BE2C (cell line): Measurements from ENCODE around the gene ARHGEF12.

ENCODE experiments used
- DNase-seq: peaks from one replicate; pipeline ENCODE4 v3.0.0-alpha.2; 2020
- H3K27me3 ChIP-seq: fragments of 250-450 bp; sonication (Bioruptor Pico); 2 replicates; pipeline ENCODE4 v1.5.1; 2020; ENCODE audit warnings: mild to moderate bottlenecking
- H3K36me3 ChIP-seq: fragments of 250-450 bp; sonication (Bioruptor Pico); 2 replicates; pipeline ENCODE4 v1.5.1; 2020; ENCODE audit warnings: mild to moderate bottlenecking
- H3K4me1 ChIP-seq: fragments of 250-450 bp; sonication (Bioruptor Pico); 2 replicates; pipeline ENCODE4 v1.5.1; 2020
- H3K4me3 ChIP-seq: 2 replicates; pipeline ENCODE4 v1.5.1; 2011; ENCODE audit warnings: low read depth, low read length
- H3K9me3 ChIP-seq: fragments of 250-450 bp; sonication (Bioruptor Pico); 2 replicates; pipeline ENCODE4 v1.5.1; 2020
- TF ChIP-seq, protein P1 (sequence below): IDR thresholded peaks from 2 replicates; pipeline ENCODE4 v1.5.1; 2012; ENCODE audit warnings: mild to moderate bottlenecking, low read depth, low read length

Gene ARHGEF12

DNA sequence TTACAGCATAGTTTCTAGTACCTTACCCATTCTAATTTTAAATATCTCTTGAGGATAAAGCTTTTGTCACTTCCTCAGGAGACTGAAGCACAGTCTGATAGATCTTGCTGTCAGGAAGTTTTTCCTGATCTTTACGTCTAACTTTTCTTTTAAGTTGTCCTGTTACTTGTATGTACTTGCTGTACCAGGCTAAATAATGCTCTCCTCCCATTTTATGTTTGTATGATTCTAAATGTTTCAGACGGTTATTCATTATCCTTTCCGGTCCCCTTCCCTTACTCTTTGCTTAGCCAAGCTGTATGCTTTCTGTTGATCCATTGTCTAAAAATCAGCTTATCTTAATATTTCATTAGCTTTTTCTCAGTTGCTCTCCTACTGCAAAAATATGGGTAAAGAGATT, 6.0 kb downstream of the ARHGEF12 start:
- Histone ChIP-seq H3K36me3 (no peaks in the 10 kb centered on the region), H3K9me3 (no peaks in the 10 kb centered on the region), H3K4me1 (peaks cover 11% of the 10 kb centered on the region), H3K27me3 (no peaks in the 10 kb centered on the region), H3K4me3 (no peak overlapping the region)
- TF ChIP-seq, protein P1, sequence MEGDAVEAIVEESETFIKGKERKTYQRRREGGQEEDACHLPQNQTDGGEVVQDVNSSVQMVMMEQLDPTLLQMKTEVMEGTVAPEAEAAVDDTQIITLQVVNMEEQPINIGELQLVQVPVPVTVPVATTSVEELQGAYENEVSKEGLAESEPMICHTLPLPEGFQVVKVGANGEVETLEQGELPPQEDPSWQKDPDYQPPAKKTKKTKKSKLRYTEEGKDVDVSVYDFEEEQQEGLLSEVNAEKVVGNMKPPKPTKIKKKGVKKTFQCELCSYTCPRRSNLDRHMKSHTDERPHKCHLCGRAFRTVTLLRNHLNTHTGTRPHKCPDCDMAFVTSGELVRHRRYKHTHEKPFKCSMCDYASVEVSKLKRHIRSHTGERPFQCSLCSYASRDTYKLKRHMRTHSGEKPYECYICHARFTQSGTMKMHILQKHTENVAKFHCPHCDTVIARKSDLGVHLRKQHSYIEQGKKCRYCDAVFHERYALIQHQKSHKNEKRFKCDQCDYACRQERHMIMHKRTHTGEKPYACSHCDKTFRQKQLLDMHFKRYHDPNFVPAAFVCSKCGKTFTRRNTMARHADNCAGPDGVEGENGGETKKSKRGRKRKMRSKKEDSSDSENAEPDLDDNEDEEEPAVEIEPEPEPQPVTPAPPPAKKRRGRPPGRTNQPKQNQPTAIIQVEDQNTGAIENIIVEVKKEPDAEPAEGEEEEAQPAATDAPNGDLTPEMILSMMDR, result no peak
- no peak for DNase-seq

DNA sequence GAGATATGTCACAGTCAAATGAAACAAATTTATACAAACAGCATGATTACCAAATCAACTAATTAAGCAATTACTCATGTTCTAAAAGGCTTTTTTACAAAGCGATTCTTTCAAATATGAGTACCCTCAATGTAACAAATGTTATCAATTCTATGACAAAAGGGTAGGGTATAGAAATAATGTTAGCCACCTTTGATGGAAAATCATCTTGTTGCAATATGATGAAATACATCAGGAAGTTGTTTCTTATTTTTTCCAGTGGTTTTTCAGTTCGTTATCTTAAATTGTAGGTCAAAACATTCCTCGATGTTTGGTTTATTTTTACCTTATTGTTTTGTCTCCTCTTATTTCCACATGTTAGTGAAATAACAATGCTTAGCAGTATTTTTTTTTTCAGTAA, 6.5 kb downstream of the ARHGEF12 start:
- no peak for DNase-seq
- H3K27me3 ChIP-seq, result no peaks in the 10 kb centered on the region
- no peaks in the 10 kb centered on the region for H3K36me3 ChIP-seq
- no peaks in the 10 kb centered on the region for H3K9me3 ChIP-seq
- H3K4me3 ChIP-seq, result no peak overlapping the region
- peaks cover 15% of the 10 kb centered on the region for H3K4me1 ChIP-seq
- TF ChIP-seq, protein P1, result no peak

DNA sequence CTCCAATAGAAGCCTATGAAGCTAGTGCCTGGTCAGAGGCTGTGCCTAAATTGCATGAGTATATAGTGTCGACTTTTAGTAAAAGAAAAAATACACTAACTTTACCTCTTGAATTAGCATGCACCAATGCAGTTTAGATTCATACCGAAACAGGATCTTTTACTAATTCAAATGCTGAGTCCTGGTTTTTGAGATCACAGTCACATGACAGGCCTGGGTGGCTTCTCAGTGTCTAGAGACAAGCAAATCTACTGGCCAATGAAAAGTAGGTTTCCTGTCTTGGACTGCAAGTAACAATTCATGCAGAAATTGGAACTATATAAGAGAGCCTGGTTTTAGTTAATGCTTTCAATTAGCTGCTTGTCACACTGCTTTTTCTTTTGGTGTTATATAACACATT, 7.2 kb downstream of the ARHGEF12 start:
- Histone ChIP-seq H3K4me3 (no peak overlapping the region), H3K36me3 (no peaks in the 10 kb centered on the region), H3K4me1 (peaks cover 15% of the 10 kb centered on the region), H3K9me3 (no peaks in the 10 kb centered on the region), H3K27me3 (no peaks in the 10 kb centered on the region)
- TF ChIP-seq, protein P1, result no peak
- DNase-seq, result no peak

DNA sequence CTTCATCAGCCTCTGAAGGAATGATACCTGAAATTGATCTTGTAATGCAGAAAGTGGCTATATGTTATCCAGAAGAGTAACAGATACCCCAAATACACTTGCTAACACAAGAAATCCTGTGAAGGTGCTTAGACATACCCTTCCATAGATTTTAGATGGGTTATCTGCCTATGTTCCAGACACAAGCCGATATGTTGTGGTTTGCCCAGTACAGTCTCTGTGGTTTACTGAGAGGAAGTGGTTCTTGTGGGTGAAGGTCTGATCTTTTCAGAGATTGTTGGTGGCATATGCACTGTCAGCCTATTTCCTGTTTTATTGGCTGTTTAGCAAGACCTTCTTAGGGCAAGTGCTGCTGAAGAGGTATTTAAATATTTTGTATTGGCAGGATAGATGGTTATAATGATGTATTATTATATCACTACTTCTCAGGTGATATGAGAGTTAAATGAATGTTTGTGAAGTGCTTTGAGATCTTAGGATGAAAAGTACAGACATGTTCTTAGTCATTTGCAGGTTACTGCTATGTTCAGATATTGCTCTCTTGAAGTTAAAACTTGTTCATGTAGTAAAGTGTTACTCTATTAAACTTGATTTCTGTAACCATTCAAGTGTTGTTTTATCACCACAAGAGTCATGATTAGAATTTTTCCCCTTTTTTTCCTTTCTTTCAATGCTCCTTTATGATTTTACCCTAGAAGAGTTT, 8.2 kb downstream of the ARHGEF12 start:
- Histone ChIP-seq H3K9me3 (no peaks in the 10 kb centered on the region), H3K36me3 (no peaks in the 10 kb centered on the region), H3K4me1 (peaks cover 15% of the 10 kb centered on the region), H3K27me3 (no peaks in the 10 kb centered on the region), H3K4me3 (no peak overlapping the region)
- no peak for DNase-seq
- TF ChIP-seq, protein P1, result no peak

DNA sequence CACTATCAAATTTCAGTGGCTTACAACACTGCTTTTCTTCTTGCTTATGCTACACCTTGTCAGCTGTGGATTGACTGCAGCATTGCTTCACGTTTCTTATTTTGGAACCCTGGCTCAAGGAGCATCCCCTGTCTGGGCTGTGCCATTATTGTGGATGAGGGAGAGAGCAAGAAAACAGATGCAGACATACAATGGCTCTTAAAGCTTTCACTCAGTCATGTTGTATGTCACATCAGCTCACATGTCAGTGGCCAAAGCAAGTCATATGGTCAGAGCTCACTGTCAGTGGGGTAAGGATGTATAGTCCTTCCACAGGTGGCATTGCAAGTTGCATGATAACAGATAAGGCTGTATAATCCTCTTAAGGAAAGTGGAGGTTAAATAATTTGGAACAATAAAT, 10.0 kb downstream of the ARHGEF12 start:
- Histone ChIP-seq H3K27me3 (no peaks in the 10 kb centered on the region), H3K4me1 (peaks cover 9% of the 10 kb centered on the region), H3K36me3 (no peaks in the 10 kb centered on the region), H3K9me3 (no peaks in the 10 kb centered on the region), H3K4me3 (no peak overlapping the region)
- TF ChIP-seq, protein P1, result no peak
- no peak for DNase-seq

DNA sequence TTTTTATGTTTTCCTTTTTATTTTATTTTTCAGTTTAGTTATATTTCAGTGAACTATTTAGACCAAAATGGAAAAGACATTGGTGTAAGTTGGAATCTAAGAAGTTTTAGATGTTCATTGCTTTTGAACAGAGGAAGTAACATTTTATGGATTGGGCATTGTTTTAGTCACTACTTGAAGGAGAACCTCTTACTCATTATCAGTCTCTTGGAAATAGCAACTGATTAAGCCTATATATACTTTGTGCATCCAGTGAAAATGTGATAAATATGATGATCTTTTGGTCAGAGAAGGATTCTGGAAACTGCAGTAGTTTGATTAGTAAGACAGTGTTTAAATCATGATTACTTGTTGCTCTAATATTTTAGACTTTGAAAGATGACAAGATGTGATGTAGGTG, 14.4 kb downstream of the ARHGEF12 start:
- peaks cover 9% of the 10 kb centered on the region for H3K4me1 ChIP-seq
- TF ChIP-seq, protein P1, result no peak
- no peak for DNase-seq
- H3K4me3 ChIP-seq, result no peak overlapping the region
- H3K36me3 ChIP-seq, result no peaks in the 10 kb centered on the region
- no peaks in the 10 kb centered on the region for H3K9me3 ChIP-seq
- H3K27me3 ChIP-seq, result no peaks in the 10 kb centered on the region
